ENCODE data around the gene NUP58.

Gene NUP58

GRCh38 chr13:25301347-25302113, at the start of gene NUP58:
NUP58 (plus strand) TSS chr13:25301625; CDS start chr13:25301774, 149 bp downstream.
- TF ChIP-seq, protein P1, sequence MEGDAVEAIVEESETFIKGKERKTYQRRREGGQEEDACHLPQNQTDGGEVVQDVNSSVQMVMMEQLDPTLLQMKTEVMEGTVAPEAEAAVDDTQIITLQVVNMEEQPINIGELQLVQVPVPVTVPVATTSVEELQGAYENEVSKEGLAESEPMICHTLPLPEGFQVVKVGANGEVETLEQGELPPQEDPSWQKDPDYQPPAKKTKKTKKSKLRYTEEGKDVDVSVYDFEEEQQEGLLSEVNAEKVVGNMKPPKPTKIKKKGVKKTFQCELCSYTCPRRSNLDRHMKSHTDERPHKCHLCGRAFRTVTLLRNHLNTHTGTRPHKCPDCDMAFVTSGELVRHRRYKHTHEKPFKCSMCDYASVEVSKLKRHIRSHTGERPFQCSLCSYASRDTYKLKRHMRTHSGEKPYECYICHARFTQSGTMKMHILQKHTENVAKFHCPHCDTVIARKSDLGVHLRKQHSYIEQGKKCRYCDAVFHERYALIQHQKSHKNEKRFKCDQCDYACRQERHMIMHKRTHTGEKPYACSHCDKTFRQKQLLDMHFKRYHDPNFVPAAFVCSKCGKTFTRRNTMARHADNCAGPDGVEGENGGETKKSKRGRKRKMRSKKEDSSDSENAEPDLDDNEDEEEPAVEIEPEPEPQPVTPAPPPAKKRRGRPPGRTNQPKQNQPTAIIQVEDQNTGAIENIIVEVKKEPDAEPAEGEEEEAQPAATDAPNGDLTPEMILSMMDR (IDR thresholded peaks at IDR 0.05; ENCODE audit: borderline replicate concordance, control extremely low read depth, extremely low read depth, insufficient read depth, missing control alignments) = no peak

GRCh38 chr13:25252225-25252624, 49.2 kb upstream of the NUP58 start:
- in situ Hi-C loops (cut with MboI; ENCODE audit: low sequenced_read_pairs, unreplicated experiment) = no loop called here
- no peak for DNase-seq (ENCODE audit: low spot score)
- TF ChIP-seq, protein P1 (IDR thresholded peaks at IDR 0.05; ENCODE audit: borderline replicate concordance, control extremely low read depth, extremely low read depth, insufficient read depth, missing control alignments) = no peak

More at GRCh38 chr13:25301347-25302113, at the start of gene NUP58:
- peak; percentile 92 for DNase-seq (ENCODE audit: low spot score)
- in situ Hi-C loops (cut with MboI; ENCODE audit: low sequenced_read_pairs, unreplicated experiment) = no loop called here

GRCh38 chr13:25252752-25253151, 48.7 kb upstream of the NUP58 start:
- in situ Hi-C loops (cut with MboI; ENCODE audit: low sequenced_read_pairs, unreplicated experiment) = no loop called here
- TF ChIP-seq, protein P1 (IDR thresholded peaks at IDR 0.05; ENCODE audit: borderline replicate concordance, control extremely low read depth, extremely low read depth, insufficient read depth, missing control alignments) = no peak
- DNase-seq (ENCODE audit: low spot score) = no peak

DNA sequence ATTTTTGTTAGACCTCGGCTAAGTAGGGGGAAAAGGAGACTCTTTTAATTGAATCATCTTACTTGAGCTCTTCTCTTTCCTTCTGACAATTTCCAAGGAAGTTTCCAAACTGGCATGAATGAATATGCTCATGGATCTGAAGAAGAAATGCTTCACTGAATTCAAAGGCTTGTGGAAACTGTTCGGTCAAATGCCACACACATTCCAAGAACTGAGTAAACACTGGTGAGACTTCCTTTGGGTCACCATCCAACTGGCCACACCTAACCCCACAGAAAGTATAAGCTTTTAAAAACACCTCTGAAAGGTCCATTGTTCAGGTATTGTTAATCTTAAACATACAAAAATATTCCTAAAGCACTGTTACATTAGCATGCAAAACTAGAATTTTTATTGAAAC, 47.7 kb upstream of the NUP58 start:
- TF ChIP-seq, protein P1 (IDR thresholded peaks at IDR 0.05; ENCODE audit: borderline replicate concordance, control extremely low read depth, extremely low read depth, insufficient read depth, missing control alignments) = no peak
- in situ Hi-C loops (cut with MboI; ENCODE audit: low sequenced_read_pairs, unreplicated experiment) = no loop called here
- no peak for DNase-seq (ENCODE audit: low spot score)

GRCh38 chr13:25262261-25262660, 39.2 kb upstream of the NUP58 start:
- in situ Hi-C loops (cut with MboI; ENCODE audit: low sequenced_read_pairs, unreplicated experiment) = no loop called here
- TF ChIP-seq, protein P1 (IDR thresholded peaks at IDR 0.05; ENCODE audit: borderline replicate concordance, control extremely low read depth, extremely low read depth, insufficient read depth, missing control alignments) = no peak
- no peak for DNase-seq (ENCODE audit: low spot score)

DNA sequence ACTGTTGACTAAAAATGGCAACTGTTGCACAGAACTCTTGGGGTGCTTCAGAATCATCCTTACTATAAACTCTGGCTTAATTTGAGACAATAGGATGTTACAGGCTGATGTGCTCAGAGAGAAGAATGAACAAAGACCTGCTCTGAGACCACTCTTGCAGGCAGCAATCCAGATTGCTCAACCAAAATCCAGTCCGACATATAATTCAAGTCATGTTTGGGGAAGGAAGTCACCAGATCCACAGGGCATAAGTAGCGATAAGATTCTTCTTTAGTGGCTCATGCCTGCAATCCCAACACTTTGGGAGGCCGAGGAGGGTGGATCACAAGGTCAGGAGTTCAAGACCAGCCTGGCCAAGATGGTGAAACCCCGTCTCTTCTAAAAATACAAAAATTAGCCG, 34.7 kb upstream of the NUP58 start:
- in situ Hi-C loops (cut with MboI; ENCODE audit: low sequenced_read_pairs, unreplicated experiment) = no loop called here
- TF ChIP-seq, protein P1 (IDR thresholded peaks at IDR 0.05; ENCODE audit: borderline replicate concordance, control extremely low read depth, extremely low read depth, insufficient read depth, missing control alignments) = no peak
- DNase-seq (ENCODE audit: low spot score) = no peak

All from GM13976 (cell line).